ENCODE data around the gene NSG1.

GRCh38 chr4:4461850-4462249 is 74.9 kb downstream of the NSG1 start:
- no peak for TF ChIP-seq EZH2 (IDR thresholded peaks at IDR 0.05; ENCODE audit: borderline replicate concordance)
- TF ChIP-seq CTCF (IDR thresholded peaks at IDR 0.05; ENCODE audit: poor library complexity): no peak
